DOHH2 (cell line): Measurements from ENCODE around the gene IKZF2.

Experiments used
- H3F3A ChIP-seq: fragments of 200-600 bp; sonication (generic), shearing (Covaris generic); 2 replicates; pipeline ENCODE4 v1.6.0; 2016; ENCODE audit warnings: antibody characterized with exemption, mild to moderate bottlenecking; ENCODE audit not compliant: control insufficient read depth, insufficient read depth
- H3K27ac ChIP-seq: fragments of 200-600 bp; sonication (generic); 2 replicates; pipeline ENCODE4 v1.5.1; 2014; ENCODE audit warnings: low read depth, mild to moderate bottlenecking, low read length, moderate library complexity
- H3K27me3 ChIP-seq: fragments of 200-600 bp; sonication (generic); 2 replicates; pipeline ENCODE4 v1.6.1; 2014; ENCODE audit warnings: mild to moderate bottlenecking, low read length, mixed read lengths; ENCODE audit not compliant: control insufficient read depth
- H3K36me3 ChIP-seq: fragments of 200-600 bp; sonication (generic); 2 replicates; pipeline ENCODE4 v1.6.1; 2014; ENCODE audit warnings: mild to moderate bottlenecking, low read length, moderate library complexity, mixed read lengths; ENCODE audit not compliant: control insufficient read depth
- H3K4me1 ChIP-seq: fragments of 200-600 bp; sonication (generic); 2 replicates; pipeline ENCODE4 v1.6.1; 2014; ENCODE audit warnings: mild to moderate bottlenecking, low read length, mixed read lengths; ENCODE audit not compliant: control insufficient read depth
- H3K4me2 ChIP-seq: fragments of 200-600 bp; sonication (generic); 2 replicates; pipeline ENCODE4 v1.6.0; 2014; ENCODE audit warnings: mild to moderate bottlenecking, low read length, moderate library complexity
- H3K4me3 ChIP-seq: fragments of 200-600 bp; sonication (generic); 2 replicates; pipeline ENCODE4 v1.5.1; 2014; ENCODE audit warnings: mild to moderate bottlenecking, low read length, mixed read lengths
- H3K79me2 ChIP-seq: fragments of 200-600 bp; sonication (generic); 2 replicates; pipeline ENCODE4 v1.6.1; 2014; ENCODE audit warnings: mild to moderate bottlenecking, low read length, mixed read lengths; ENCODE audit not compliant: control insufficient read depth
- H3K9me2 ChIP-seq: fragments of 200-600 bp; sonication (generic); replicated peaks from 2 replicates; pipeline ENCODE4 v1.6.1; 2014; ENCODE audit warnings: mild to moderate bottlenecking, low read length, mixed read lengths; ENCODE audit not compliant: control insufficient read depth
- H3K9me3 ChIP-seq: fragments of 200-600 bp; sonication (generic); 2 replicates; pipeline ENCODE4 v1.6.1; 2014; ENCODE audit warnings: antibody characterized with exemption, low read length, mixed read lengths; ENCODE audit not compliant: control insufficient read depth, insufficient read depth
- H4K20me1 ChIP-seq: fragments of 200-600 bp; sonication (generic); 2 replicates; pipeline ENCODE4 v1.6.0; 2014; ENCODE audit warnings: low read depth, mild to moderate bottlenecking, antibody characterized with exemption, low read length, moderate library complexity; ENCODE audit not compliant: control insufficient read depth, insufficient read depth
- EZH2phosphoT487 ChIP-seq: fragments of 200-600 bp; sonication (generic); IDR thresholded peaks from 2 replicates; pipeline ENCODE4 v1.6.1; 2017; ENCODE audit warnings: borderline replicate concordance, mild to moderate bottlenecking, antibody characterized with exemption, low read length, moderate library complexity, mixed read lengths
- TF ChIP-seq, protein P1 (sequence below): fragments of 200-600 bp; sonication (generic); IDR thresholded peaks from one replicate; pipeline ENCODE4 v1.5.1; 2014; ENCODE audit warnings: antibody characterized with exemption, mild to moderate bottlenecking, low read depth, low read length; ENCODE audit not compliant: poor library complexity, severe bottlenecking

Gene IKZF2

DNA sequence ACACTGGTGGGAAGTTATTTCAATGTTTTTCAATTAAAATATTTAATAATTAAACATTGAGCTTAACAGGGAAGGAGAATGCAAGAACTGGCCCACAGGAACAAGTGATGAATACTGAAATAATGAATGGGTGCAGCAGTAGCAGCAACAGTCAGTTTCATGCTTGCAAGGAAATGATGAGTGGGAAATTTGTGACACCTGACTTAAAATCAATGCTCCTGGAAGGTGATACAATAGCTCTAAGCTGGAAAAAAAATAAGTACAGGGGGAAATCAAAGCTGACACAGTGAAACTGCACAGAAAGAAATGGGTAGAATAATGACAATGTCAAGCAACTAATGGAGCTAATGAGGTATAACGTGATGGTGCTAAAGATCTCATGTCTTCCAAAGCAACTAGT lies 184.5 kb downstream of the IKZF2 start:
- Histone ChIP-seq H3K27me3 (no peaks in the 10 kb centered on the region), H3K4me2 (peak overlapping the region; percentile 41), H3K4me3 (no peak overlapping the region), H3F3A (no peaks in the 10 kb centered on the region), H3K9me3 (no peaks in the 10 kb centered on the region), H3K36me3 (no peaks in the 10 kb centered on the region), H3K9me2 (no peaks in the 10 kb centered on the region), H3K4me1 (peaks cover 17% of the 10 kb centered on the region), H3K27ac (no peak overlapping the region), H3K79me2 (no peaks in the 10 kb centered on the region), H4K20me1 (no peaks in the 10 kb centered on the region)
- TF ChIP-seq, protein P1, sequence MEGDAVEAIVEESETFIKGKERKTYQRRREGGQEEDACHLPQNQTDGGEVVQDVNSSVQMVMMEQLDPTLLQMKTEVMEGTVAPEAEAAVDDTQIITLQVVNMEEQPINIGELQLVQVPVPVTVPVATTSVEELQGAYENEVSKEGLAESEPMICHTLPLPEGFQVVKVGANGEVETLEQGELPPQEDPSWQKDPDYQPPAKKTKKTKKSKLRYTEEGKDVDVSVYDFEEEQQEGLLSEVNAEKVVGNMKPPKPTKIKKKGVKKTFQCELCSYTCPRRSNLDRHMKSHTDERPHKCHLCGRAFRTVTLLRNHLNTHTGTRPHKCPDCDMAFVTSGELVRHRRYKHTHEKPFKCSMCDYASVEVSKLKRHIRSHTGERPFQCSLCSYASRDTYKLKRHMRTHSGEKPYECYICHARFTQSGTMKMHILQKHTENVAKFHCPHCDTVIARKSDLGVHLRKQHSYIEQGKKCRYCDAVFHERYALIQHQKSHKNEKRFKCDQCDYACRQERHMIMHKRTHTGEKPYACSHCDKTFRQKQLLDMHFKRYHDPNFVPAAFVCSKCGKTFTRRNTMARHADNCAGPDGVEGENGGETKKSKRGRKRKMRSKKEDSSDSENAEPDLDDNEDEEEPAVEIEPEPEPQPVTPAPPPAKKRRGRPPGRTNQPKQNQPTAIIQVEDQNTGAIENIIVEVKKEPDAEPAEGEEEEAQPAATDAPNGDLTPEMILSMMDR, result no peak
- no peak for TF ChIP-seq EZH2phosphoT487

GRCh38 chr2:212962691-212963090 lies 188.7 kb downstream of the IKZF2 start:
- Histone ChIP-seq H3K27me3 (no peaks in the 10 kb centered on the region), H4K20me1 (no peaks in the 10 kb centered on the region), H3F3A (no peaks in the 10 kb centered on the region), H3K4me2 (no peak overlapping the region), H3K9me3 (no peaks in the 10 kb centered on the region), H3K4me3 (no peak overlapping the region), H3K9me2 (no peaks in the 10 kb centered on the region), H3K79me2 (no peaks in the 10 kb centered on the region), H3K27ac (no peak overlapping the region), H3K4me1 (peaks cover 9% of the 10 kb centered on the region), H3K36me3 (no peaks in the 10 kb centered on the region)
- no peak for TF ChIP-seq EZH2phosphoT487
- TF ChIP-seq, protein P1, result no peak

DNA sequence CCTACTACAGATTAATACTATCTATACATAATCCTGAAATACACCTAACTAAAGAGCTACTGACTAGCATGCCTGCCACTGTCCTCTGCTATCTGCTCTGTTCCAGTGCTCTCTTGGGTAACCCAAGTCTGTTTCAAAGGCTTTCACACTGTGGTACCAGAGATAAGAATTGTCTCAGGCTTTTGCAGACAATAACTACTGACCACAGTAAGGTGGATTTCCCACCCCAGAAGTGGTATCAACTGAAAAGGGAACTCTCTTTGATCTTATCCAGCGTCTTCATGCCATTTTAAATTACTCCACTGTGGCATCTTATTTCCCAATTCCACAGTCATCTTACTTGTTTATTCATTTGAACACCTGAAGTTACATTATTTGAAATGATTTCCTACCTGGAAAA lies 190.2 kb downstream of the IKZF2 start:
- Histone ChIP-seq H3K36me3 (no peaks in the 10 kb centered on the region), H3K4me2 (no peak overlapping the region), H3K27ac (no peak overlapping the region), H3K9me3 (no peaks in the 10 kb centered on the region), H3K79me2 (no peaks in the 10 kb centered on the region), H3K9me2 (no peaks in the 10 kb centered on the region), H3K4me3 (no peak overlapping the region), H3K27me3 (no peaks in the 10 kb centered on the region), H3K4me1 (no peaks in the 10 kb centered on the region), H3F3A (no peaks in the 10 kb centered on the region), H4K20me1 (no peaks in the 10 kb centered on the region)
- TF ChIP-seq, protein P1, result no peak
- TF ChIP-seq EZH2phosphoT487, result no peak

GRCh38 chr2:212960336-212960735 lies 191.1 kb downstream of the IKZF2 start:
- Histone ChIP-seq H3K27ac (no peak overlapping the region), H3K4me2 (no peak overlapping the region), H3K4me3 (no peak overlapping the region), H4K20me1 (no peaks in the 10 kb centered on the region), H3K4me1 (no peaks in the 10 kb centered on the region), H3F3A (no peaks in the 10 kb centered on the region), H3K9me3 (no peaks in the 10 kb centered on the region), H3K27me3 (no peaks in the 10 kb centered on the region), H3K9me2 (no peaks in the 10 kb centered on the region), H3K79me2 (no peaks in the 10 kb centered on the region), H3K36me3 (no peaks in the 10 kb centered on the region)
- TF ChIP-seq, protein P1, result no peak
- no peak for TF ChIP-seq EZH2phosphoT487
